Measurements from ENCODE around the gene KCTD16.

KCTD16 gene

DNA sequence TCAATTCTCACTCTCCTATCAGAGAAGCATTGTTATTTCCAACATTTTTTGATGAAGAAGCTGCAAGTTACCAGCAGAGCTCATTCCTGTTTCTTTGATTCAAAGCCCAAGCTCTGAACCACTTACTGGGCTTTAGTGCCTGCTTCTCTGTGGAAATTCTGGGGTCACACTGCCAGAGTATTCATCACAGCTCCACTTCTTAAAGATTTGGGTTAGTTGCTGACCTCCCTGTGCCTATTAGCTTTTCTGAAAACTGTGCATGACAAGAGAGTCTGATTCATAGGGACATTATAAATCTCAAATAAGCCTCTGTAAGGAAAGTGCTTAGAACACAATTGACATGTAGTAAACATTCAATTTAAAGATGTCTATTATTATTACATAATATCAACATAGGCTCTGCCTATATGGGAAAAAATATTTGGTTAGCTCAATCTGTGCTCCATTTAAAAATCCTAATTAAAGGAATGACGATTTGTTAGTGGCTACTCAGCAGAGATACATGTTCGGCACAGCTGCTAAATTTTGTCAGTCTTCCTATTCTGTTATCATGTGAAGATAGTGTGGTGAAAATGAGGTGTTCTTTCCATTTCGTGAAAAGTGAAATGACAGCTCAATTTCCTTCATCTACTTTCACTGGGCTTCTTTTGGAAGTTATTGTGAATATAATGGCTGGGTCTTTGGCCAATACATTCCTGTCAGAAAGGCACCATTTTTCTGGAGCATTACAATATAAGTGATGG lies 293.0 kb downstream of the KCTD16 start:
- no peak for DNase-seq (ENCODE audit: extremely low read depth, low read depth)
- TF ChIP-seq, protein P1, sequence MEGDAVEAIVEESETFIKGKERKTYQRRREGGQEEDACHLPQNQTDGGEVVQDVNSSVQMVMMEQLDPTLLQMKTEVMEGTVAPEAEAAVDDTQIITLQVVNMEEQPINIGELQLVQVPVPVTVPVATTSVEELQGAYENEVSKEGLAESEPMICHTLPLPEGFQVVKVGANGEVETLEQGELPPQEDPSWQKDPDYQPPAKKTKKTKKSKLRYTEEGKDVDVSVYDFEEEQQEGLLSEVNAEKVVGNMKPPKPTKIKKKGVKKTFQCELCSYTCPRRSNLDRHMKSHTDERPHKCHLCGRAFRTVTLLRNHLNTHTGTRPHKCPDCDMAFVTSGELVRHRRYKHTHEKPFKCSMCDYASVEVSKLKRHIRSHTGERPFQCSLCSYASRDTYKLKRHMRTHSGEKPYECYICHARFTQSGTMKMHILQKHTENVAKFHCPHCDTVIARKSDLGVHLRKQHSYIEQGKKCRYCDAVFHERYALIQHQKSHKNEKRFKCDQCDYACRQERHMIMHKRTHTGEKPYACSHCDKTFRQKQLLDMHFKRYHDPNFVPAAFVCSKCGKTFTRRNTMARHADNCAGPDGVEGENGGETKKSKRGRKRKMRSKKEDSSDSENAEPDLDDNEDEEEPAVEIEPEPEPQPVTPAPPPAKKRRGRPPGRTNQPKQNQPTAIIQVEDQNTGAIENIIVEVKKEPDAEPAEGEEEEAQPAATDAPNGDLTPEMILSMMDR (IDR thresholded peaks at IDR 0.05; ENCODE audit: low read depth, low read length, missing control alignments): no peak
- no peak overlapping the region for H3K4me3 ChIP-seq (replicated peaks; ENCODE audit: low read depth, low read length)

DNA sequence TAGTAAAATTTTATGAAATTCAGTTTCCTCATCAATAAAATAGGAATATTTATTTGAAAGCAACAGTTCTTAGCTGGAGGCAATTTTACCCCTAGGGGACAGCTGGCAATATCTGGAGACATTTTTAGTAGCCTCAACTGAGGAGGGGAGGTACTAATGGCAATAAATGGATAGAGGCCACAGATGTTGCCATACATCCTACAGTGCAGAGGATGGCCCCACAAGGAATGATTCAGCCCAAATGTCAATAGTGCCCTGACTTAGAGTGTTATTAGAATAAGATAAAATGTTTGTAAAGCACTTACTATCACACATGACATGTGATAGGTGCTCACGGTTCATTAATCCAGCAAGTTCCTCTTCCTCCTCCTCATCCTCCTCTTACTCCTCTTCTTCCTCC lies 293.6 kb downstream of the KCTD16 start:
- TF ChIP-seq, protein P1 (IDR thresholded peaks at IDR 0.05; ENCODE audit: low read depth, low read length, missing control alignments): no peak
- DNase-seq (ENCODE audit: extremely low read depth, low read depth): no peak
- H3K4me3 ChIP-seq (replicated peaks; ENCODE audit: low read depth, low read length): no peak overlapping the region

DNA sequence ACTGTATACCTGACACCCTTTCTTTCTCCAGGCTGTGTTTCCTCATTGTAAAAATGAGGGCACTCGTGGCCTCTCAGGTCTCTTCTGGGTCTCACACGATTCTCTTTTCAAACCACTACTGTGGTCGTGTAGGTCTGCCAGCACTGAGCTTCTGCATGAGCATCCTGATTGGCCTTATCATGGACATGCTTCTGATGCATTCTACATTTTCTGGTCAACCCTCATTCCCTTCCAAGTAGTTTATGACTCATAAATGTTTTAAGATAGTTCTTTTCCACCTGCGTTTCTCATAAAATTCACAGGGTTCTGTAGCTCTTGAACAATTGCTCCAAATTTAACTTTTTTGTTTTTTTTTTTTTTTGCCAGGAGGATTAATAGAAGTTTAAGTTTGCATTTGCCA lies 294.8 kb downstream of the KCTD16 start:
- TF ChIP-seq, protein P1 (IDR thresholded peaks at IDR 0.05; ENCODE audit: low read depth, low read length, missing control alignments): no peak
- H3K4me3 ChIP-seq (replicated peaks; ENCODE audit: low read depth, low read length): no peak overlapping the region
- no peak for DNase-seq (ENCODE audit: extremely low read depth, low read depth)

DNA sequence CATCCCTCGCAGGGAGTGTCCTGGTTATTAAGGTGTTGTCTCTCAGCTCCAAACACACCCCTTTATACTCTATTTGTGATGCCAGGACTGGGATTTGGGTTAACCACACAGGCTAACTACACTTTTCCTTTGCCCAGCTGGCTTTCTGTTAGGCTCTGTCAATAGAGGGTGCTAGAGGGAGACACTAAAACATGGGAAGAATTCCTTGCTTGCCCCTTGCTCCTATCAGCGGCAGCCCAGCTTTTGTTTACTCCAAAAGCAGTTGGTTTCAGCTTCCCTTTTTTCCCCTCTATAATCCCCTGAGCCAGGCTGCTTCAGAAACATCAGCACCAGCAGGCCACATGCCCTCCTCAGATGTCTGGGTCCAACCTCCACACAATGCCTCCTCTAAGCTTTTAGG lies 297.1 kb downstream of the KCTD16 start:
- no peak for DNase-seq (ENCODE audit: extremely low read depth, low read depth)
- no peak overlapping the region for H3K4me3 ChIP-seq (replicated peaks; ENCODE audit: low read depth, low read length)
- TF ChIP-seq, protein P1 (IDR thresholded peaks at IDR 0.05; ENCODE audit: low read depth, low read length, missing control alignments): peak; percentile 23

DNA sequence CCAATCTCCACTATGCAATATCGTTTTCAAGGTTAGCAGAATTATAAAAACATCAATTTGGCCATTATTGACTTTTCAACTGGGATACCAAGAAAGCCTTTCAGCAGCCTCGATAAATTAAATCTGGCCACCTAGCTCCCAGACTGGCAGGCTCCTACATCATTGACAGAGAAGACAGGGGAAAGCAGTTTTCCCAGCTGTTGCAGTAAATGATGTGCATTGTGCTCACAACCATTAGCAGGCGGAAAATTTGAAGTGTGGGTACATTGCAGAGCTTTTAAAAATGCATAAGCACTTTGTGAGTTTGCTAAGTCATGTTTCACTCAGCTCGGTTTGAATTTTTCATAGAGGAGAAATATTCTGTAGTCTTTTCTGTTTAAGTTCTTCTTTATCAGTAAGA lies 297.9 kb downstream of the KCTD16 start:
- no peak overlapping the region for H3K4me3 ChIP-seq (replicated peaks; ENCODE audit: low read depth, low read length)
- TF ChIP-seq, protein P1 (IDR thresholded peaks at IDR 0.05; ENCODE audit: low read depth, low read length, missing control alignments): no peak
- DNase-seq (ENCODE audit: extremely low read depth, low read depth): no peak

DNA sequence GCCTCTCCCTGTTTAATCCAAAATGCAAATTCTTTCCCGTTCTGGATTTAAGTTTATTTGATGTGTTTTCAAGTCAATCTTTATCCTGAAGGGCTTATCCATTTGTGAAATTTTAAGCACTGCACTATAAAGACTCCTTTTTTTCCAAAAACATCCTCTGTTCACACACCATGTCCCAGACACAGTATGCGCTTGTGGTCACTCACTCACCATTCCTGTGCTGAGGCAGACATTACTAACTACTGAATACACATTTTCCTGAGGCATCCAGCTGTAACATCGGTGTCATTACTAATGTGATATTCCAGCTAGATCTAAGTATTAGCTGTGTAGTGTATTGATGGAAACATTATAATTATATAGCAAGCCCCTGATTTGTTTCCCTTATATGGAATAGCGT lies 298.4 kb downstream of the KCTD16 start:
- DNase-seq (ENCODE audit: extremely low read depth, low read depth): no peak
- TF ChIP-seq, protein P1 (IDR thresholded peaks at IDR 0.05; ENCODE audit: low read depth, low read length, missing control alignments): no peak
- no peak overlapping the region for H3K4me3 ChIP-seq (replicated peaks; ENCODE audit: low read depth, low read length)

DNA sequence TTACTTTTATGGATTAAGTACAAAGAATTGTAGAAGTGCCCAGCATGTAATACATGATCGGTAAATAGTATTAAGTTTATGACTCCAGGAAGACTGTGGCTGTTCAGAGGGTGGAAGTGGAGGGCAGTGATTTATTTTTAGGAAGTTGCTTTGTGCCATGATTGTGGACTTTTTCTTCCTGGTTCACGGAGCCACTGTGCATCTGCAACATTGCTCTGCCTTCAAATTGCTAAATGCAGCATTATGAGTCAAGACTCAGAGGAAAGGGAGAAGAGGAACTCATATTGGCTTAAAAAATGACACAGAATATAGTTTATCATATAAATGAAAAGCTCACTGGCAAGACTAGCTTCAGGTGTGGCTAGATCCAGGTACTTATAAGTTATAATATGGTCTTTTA lies 301.5 kb downstream of the KCTD16 start:
- DNase-seq (ENCODE audit: extremely low read depth, low read depth): no peak
- H3K4me3 ChIP-seq (replicated peaks; ENCODE audit: low read depth, low read length): no peak overlapping the region
- TF ChIP-seq, protein P1 (IDR thresholded peaks at IDR 0.05; ENCODE audit: low read depth, low read length, missing control alignments): no peak
